Activated T-helper 17 cell treated with anti-CD3 and anti-CD28 coated beads, Interleukin-2, amount 50 U/mL, for 72 hours (primary cell): Measurements from ENCODE around the gene VEZT. TPM values are rescaled to one million over a fixed set of nuclear protein-coding genes. Genes with fewer than 3 reads are reported as not detected.
"Not testable (repeated sequence)": the region's sequence is repeated elsewhere in the genome, so short reads cannot be mapped to it uniquely, and the experiment has no call there.

Experiments used
- ATAC-seq: fragments of 150-1000 bp; cut with Tn5 transposase; replicated peaks from 2 replicates; pipeline ENCODE4 v1.10.0; 2021; ENCODE audit warnings: mild to moderate bottlenecking, moderate library complexity
- H3K27ac Mint-ChIP-seq: one replicate; pipeline ENCODE4 v1.8.0; 2022; ENCODE audit warnings: mixed read lengths
- H3K27me3 Mint-ChIP-seq: one replicate; pipeline ENCODE4 v1.8.0; 2022; ENCODE audit warnings: mixed read lengths
- H3K36me3 Mint-ChIP-seq: one replicate; pipeline ENCODE4 v1.8.0; 2022; ENCODE audit warnings: low read depth, mild to moderate bottlenecking, mixed read lengths
- H3K4me1 Mint-ChIP-seq: one replicate; pipeline ENCODE4 v1.8.0; 2022; ENCODE audit warnings: mixed read lengths
- H3K4me3 Mint-ChIP-seq: one replicate; pipeline ENCODE4 v1.8.0; 2022; ENCODE audit warnings: mild to moderate bottlenecking, mixed read lengths
- H3K9me3 Mint-ChIP-seq: one replicate; pipeline ENCODE4 v1.8.0; 2022; ENCODE audit warnings: mixed read lengths
- total RNA-seq, 2 donors: library from RNA; stranded (reverse); gene quantifications; one replicate each; pipeline ENCODE4 v1.2.3, GENCODE V29; 2022

Gene VEZT
- total RNA-seq, 2 donors from 2014 or later = 42.9 to 49.3 TPM

DNA sequence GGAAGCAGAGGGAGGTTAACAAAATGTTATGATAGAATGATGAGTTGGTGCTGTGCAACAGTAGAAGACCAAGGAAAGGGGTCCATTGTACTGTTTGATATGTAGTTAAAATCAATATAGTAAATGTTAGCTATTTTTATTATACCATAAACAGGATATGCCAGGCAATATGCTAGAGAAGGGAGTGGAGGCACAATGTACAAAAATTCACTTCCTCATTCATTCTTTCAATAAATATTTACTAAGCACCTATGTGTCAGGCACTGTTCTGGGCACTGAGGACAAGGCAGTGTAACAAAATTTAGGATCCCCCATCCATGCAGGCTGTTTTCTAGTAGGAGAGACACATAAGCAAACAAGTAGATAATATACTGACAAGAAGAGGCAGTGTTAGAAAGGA is 25.3 kb upstream of the VEZT start:
- Mint-ChIP-seq H3K4me3 (no peak overlapping the region), H3K27me3 (no peaks in the 10 kb centered on the region), H3K9me3 (no peaks in the 10 kb centered on the region), H3K4me1 (no peaks in the 10 kb centered on the region), H3K36me3 (no peaks in the 10 kb centered on the region), H3K27ac (no peak overlapping the region)
- ATAC-seq = no peak

DNA sequence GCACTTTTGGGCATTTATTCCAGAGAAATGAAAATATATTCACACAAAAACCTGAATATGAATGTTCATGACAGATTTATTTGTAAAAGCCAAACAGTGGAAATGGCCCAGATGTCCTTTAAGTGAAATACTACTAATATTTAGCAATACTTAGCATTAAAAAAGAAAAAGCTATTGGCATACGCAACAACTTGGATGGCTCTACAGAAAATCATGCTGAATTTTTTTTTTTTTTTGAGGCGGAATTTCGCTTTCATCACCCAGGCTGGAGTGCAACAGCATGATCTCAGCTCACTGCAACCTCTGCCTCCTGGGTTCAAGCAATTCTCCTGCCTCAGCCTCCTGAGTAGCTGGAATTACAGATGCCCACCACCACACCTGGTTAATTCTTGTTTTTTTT is 24.5 kb upstream of the VEZT start:
- H3K27ac Mint-ChIP-seq = no peak overlapping the region
- no peaks in the 10 kb centered on the region for H3K36me3 Mint-ChIP-seq
- H3K4me1 Mint-ChIP-seq = no peaks in the 10 kb centered on the region
- H3K9me3 Mint-ChIP-seq = no peaks in the 10 kb centered on the region
- H3K4me3 Mint-ChIP-seq = no peak overlapping the region
- ATAC-seq = no peak
- peaks cover 6% of the 10 kb centered on the region for H3K27me3 Mint-ChIP-seq

DNA sequence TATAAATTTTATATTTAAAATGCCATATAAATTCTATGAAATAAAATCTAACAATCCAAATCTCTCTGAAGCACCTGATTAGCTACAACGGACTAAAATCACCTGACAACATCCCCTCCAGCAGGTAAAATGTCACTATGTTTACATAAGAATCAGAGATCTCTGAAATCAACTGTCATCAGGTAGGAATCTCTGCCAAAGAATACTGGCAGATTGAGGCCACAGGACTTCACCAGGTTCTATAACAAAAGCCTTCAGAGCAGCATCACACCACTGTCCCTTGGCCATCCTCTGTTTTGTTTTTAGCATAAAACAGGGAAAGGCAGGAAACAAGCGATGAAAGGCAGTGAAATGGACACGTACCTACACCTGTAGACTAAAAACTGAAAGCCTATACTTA is 22.5 kb upstream of the VEZT start:
- no peaks in the 10 kb centered on the region for H3K4me1 Mint-ChIP-seq
- H3K9me3 Mint-ChIP-seq = no peaks in the 10 kb centered on the region
- no peak overlapping the region for H3K27ac Mint-ChIP-seq
- no peaks in the 10 kb centered on the region for H3K36me3 Mint-ChIP-seq
- H3K27me3 Mint-ChIP-seq = peaks cover 7% of the 10 kb centered on the region
- ATAC-seq = no peak
- H3K4me3 Mint-ChIP-seq = no peak overlapping the region

DNA sequence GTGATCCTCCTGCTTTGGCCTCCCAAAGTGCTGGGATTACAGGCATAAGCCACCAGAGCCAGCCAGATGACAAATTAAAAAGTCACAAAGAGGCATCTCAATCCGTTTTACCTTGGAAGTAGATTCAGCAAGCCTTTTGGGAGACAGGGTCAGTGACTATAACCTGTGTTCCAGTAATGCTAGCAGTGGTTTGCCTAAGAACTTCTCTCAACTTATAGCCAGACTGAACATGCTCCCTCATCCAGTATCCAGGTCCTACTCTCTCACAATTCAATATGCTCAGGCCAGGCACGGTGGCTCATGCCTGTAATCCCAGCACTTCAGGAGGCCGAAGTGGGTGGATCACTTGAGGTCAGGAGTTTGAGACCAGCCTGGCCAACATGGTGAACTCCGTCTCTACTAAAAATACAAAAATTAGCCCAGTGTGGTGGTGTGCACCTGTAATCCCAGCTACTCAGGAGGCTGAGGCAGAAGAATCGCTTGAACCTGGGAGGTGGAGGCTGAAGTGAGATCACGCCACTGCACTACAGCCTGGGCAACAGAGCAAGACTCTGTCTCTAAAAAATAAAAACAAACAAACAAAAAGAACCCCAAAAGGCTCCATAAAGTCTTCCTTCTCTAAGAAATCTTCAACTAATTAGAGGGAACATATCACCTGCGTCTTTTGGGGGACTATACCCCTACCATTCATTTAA is 20.6 kb upstream of the VEZT start:
- not testable (repeated sequence) for H3K36me3 Mint-ChIP-seq, H3K27ac Mint-ChIP-seq, H3K4me1 Mint-ChIP-seq, H3K27me3 Mint-ChIP-seq, ATAC-seq, H3K9me3 Mint-ChIP-seq, H3K4me3 Mint-ChIP-seq

GRCh38 chr12:95197636-95198035 is 20.0 kb upstream of the VEZT start:
- peaks cover 7% of the 10 kb centered on the region for H3K27me3 Mint-ChIP-seq

DNA sequence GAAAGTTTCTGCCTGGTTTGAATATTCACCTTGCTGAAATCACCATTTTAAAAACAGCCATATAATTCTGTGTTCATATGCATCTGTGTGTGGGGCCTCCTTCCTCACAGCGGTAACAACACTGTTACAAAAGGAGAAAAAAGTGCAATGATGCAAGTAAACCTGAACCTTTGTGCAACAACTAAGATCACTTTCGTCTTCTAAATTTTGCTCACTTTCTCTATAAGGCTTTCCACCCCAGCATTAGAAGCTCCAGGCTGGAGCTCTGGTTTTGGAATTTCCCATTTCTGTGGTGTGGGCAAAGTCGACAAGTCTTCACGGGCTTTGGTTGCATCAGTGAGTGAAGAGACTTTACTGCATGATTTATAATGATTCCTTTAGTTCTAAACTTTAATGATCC is 18.7 kb upstream of the VEZT start:
- H3K4me3 Mint-ChIP-seq = no peak overlapping the region
- ATAC-seq = no peak
- H3K9me3 Mint-ChIP-seq = no peaks in the 10 kb centered on the region
- H3K27me3 Mint-ChIP-seq = peaks cover 7% of the 10 kb centered on the region
- H3K36me3 Mint-ChIP-seq = no peaks in the 10 kb centered on the region
- H3K4me1 Mint-ChIP-seq = no peaks in the 10 kb centered on the region
- no peak overlapping the region for H3K27ac Mint-ChIP-seq

More at GRCh38 chr12:95197636-95198035, 20.0 kb upstream of the VEZT start:
- H3K4me1 Mint-ChIP-seq = no peaks in the 10 kb centered on the region
- no peak for ATAC-seq
- no peaks in the 10 kb centered on the region for H3K36me3 Mint-ChIP-seq
- H3K9me3 Mint-ChIP-seq = no peaks in the 10 kb centered on the region
- no peak overlapping the region for H3K27ac Mint-ChIP-seq
- H3K4me3 Mint-ChIP-seq = no peak overlapping the region

DNA sequence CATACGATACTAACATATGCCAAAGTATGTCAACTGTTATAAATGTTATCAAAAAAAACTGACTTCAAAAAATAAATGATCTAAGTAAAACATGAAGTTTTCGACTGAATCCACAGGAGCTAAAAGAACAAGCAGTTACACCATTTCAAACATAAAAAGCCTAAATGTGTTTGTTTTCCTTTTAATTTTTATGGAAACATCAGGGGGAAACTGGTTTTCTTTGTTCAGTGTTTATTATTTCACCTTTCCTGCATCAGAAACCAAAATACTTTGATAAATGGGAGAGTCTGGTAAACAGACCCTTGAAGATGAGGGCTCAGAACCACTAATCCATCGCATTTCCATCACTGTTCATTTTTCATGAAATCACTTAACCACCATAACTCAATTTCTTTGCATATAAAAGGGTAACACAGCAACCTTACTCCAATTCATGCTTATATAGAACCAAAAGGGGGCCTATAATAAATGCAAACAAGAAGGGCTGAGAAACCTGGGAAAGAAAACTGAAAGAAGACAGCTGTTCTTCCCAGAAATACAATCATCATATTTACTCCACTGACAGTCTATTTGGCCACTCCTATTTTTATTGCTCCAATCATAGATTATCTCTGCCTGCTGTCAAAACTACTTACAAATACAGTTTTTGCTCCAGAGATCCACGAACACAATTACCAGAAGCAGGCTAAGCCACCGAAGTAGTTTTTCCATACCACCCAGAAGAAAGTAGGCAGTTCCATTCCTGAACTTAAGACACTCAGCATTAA is 17.3 kb upstream of the VEZT start:
- Mint-ChIP-seq H3K4me3 (no peak overlapping the region), H3K27me3 (peaks cover 7% of the 10 kb centered on the region), H3K9me3 (no peaks in the 10 kb centered on the region), H3K36me3 (no peaks in the 10 kb centered on the region), H3K27ac (no peak overlapping the region), H3K4me1 (peaks cover 5% of the 10 kb centered on the region)
- no peak for ATAC-seq

DNA sequence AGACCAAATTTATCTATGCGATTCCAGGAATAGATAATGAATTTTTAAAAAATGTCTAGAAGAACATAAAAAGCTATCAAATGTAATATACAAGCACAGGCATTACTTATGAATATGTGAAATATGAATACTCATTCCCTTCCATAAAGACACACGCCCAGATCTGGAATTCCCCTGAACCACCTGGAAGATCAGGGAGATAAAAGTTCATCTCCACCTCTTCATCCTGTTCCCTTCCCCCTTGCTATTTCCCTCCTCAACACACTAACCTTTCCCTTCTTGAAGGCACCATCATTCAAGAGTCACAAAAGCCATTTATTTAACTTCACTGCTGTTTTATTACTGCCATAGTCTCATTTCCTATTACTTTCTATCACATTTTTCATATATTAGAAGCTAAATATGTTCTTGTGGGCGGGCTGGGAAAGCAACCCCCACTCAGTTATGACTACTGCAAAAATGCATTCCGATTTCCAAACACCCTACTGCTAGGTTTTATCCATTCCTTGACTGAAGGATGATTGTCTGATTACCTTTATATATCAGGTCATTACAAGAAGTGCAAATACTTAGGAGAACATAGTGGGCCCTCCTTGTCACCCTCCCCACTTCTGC is 16.4 kb upstream of the VEZT start:
- ATAC-seq = no peak
- Mint-ChIP-seq H3K4me1 (peaks cover 5% of the 10 kb centered on the region), H3K4me3 (no peak overlapping the region), H3K9me3 (no peaks in the 10 kb centered on the region), H3K36me3 (no peaks in the 10 kb centered on the region), H3K27ac (no peak overlapping the region), H3K27me3 (peaks cover 7% of the 10 kb centered on the region)

DNA sequence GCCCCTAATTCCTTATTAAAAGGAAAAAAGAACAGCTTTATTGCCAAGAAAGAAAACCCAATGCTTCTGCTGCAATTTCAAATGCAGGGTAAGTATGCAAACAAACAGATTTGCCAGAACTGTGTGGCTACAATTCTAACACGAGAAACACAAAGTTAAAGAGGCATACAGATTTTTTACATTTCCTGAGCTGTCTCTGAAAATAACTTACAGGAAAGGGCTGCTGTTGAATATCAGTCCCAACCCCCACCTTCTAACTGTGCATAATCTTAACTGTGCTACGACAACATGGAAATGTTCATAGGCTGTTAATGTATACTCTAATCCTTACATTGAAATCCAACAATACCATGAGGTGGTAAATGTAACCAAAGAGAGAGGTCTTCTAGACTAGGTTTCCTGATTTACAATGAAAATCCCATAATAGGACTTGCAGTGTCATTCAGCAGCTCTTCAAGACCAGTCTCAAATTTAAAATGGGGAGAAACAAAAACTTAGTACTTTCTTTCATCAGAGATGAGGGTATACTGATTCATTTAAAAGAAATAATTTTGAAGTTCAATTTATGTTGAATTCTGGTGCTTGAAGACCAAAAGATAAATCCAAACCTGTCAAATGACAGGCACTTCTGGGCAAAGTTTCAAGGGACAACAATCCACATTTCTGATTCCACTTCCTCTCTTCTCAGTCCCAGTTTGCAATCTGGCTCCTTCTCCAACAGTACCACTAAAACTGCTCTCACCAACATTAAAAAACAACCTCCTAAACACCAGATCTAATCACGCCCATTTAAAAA is 14.7 kb upstream of the VEZT start:
- H3K4me3 Mint-ChIP-seq = no peak overlapping the region
- H3K9me3 Mint-ChIP-seq = no peaks in the 10 kb centered on the region
- ATAC-seq = no peak
- H3K27ac Mint-ChIP-seq = no peak overlapping the region
- peaks cover 3% of the 10 kb centered on the region for H3K27me3 Mint-ChIP-seq
- H3K4me1 Mint-ChIP-seq = peaks cover 5% of the 10 kb centered on the region
- H3K36me3 Mint-ChIP-seq = no peaks in the 10 kb centered on the region

DNA sequence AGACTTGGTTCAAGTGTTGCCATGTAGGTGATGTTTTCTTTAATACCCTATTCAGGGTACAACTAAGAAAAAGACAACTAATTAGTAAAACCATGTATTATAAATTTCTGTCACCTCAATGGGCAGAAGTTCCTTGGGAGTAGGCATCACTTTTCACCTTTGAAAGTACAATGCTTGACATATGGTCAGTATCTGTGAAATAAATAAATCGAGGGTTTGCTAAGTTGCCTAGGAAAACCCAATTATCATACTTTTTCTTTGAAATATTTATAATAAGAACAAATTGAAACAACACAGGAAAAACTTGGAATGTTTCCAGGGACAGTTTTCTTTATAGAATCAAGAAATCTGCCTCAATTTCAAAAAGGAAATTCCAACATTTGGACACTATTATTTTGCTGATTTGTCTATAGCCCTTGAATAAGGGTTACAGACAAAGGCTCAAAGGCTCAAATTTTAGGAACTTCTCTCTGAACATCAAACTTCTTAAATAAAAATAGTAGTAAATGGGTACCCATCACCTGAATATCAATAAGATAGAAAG is 14.0 kb upstream of the VEZT start:
- Mint-ChIP-seq H3K4me1 (peaks cover 5% of the 10 kb centered on the region), H3K36me3 (no peaks in the 10 kb centered on the region), H3K27ac (no peak overlapping the region), H3K9me3 (no peaks in the 10 kb centered on the region), H3K4me3 (no peak overlapping the region), H3K27me3 (no peaks in the 10 kb centered on the region)
- ATAC-seq = no peak

GRCh38 chr12:95204141-95204866 is 13.3 kb upstream of the VEZT start:
- Mint-ChIP-seq H3K36me3 (no peaks in the 10 kb centered on the region), H3K27ac (peak overlapping the region; percentile 6), H3K27me3 (no peaks in the 10 kb centered on the region), H3K4me3 (no peak overlapping the region), H3K9me3 (no peaks in the 10 kb centered on the region), H3K4me1 (peaks cover 5% of the 10 kb centered on the region)
- peak; percentile 59 for ATAC-seq

DNA sequence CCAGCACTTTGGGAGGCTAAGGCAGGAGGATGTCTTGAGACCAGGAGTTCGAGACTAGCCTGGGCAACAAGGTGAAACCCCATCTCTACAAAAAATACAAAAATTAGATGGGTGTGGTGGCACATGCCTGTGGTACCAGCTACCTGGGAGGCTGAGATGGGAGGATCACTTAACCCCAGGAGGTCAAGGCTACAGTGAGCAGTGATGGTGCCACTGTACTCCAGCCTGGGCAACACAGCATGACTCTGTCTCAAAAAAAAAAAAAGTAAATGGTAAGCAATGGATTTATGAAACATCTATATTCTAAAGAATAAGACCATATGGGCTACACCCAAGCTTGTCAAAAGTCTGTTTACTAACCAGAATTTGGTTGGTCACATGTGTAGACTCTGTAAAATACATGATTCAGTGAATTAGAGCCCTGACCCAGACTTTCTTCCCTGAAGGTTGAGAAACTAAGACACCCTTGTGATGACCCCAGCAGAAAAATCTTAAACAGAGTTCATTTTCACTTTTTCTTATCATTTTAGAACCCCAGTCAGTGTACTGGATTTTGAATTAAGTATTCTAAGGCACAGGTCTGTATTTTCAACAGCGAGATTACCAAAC is 12.5 kb upstream of the VEZT start:
- H3K36me3 Mint-ChIP-seq = no peaks in the 10 kb centered on the region

DNA sequence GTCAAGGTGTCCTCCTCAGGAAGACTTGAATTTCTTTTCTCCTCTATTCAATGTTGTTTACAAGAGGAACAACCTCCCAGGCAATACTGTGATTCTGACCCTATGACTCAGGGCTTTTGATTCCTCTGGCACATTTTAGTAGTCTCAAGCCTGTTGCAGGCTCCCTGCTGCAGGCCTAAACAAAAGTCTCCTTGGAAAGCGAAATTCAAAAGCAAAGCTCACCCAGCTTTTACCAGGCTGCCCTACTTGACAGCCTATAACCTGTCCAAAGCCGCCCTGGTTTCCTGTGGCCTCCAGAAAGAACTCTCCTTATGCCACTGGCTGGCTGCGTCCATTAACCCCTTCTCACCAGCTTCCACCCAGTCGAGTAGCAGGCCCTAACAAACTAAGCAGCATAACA is 11.9 kb upstream of the VEZT start:
- H3K27ac Mint-ChIP-seq = no peak overlapping the region
- peaks cover 5% of the 10 kb centered on the region for H3K4me1 Mint-ChIP-seq
- peak; percentile 28 for ATAC-seq
- no peaks in the 10 kb centered on the region for H3K36me3 Mint-ChIP-seq
- no peak overlapping the region for H3K4me3 Mint-ChIP-seq
- no peaks in the 10 kb centered on the region for H3K9me3 Mint-ChIP-seq
- no peaks in the 10 kb centered on the region for H3K27me3 Mint-ChIP-seq

More for the DNA sequence above, 12.5 kb upstream of the VEZT start:
- Mint-ChIP-seq H3K9me3 (no peaks in the 10 kb centered on the region), H3K4me3 (no peak overlapping the region), H3K27ac (no peak overlapping the region), H3K27me3 (no peaks in the 10 kb centered on the region), H3K4me1 (peaks cover 5% of the 10 kb centered on the region)
- ATAC-seq = no peak
